Left ventricle myocardium superior (tissue), 1 donor: ENCODE data around the gene TBC1D10B. TPM values are rescaled to one million over a fixed set of nuclear protein-coding genes. Genes with fewer than 3 reads are reported as not detected.

ENCODE experiments used
- ATAC-seq: fragments of 200-7000 bp; cut with Tn5 transposase; one replicate; pipeline ENCODE4 v1.9.1; 2020; ENCODE audit warnings: mild to moderate bottlenecking, moderate library complexity
- DNase-seq: peaks from one replicate; pipeline ENCODE4 v3.0.0-alpha.2; 2020
- intact Hi-C: fragments of 100-400 bp; cut with micrococcal nuclease; formaldehyde crosslinking; loops from one replicate; pipeline ENCODE4 v1.11.0; 2022
- long read RNA-seq: library from polyadenylated mRNA; unstranded; transcript quantifications from one replicate; pipeline ENCODE4 v2.0.0, GENCODE V29; 2021
- total RNA-seq: library from RNA; stranded (reverse); fragmentation: NEBNext Ultra II Directional; extraction: Animal tissue kit (Norgen Biotek cat#: 25700); gene quantifications from one replicate; pipeline ENCODE4 v1.2.1, GENCODE V29; 2021
- donor health status: DM: no; HTN: yes; CAD: no; lungs with severe emphysema.

TBC1D10B gene, protein sequence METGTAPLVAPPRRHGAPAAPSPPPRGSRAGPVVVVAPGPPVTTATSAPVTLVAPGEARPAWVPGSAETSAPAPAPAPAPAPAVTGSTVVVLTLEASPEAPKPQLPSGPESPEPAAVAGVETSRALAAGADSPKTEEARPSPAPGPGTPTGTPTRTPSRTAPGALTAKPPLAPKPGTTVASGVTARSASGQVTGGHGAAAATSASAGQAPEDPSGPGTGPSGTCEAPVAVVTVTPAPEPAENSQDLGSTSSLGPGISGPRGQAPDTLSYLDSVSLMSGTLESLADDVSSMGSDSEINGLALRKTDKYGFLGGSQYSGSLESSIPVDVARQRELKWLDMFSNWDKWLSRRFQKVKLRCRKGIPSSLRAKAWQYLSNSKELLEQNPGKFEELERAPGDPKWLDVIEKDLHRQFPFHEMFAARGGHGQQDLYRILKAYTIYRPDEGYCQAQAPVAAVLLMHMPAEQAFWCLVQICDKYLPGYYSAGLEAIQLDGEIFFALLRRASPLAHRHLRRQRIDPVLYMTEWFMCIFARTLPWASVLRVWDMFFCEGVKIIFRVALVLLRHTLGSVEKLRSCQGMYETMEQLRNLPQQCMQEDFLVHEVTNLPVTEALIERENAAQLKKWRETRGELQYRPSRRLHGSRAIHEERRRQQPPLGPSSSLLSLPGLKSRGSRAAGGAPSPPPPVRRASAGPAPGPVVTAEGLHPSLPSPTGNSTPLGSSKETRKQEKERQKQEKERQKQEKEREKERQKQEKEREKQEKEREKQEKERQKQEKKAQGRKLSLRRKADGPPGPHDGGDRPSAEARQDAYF
- total RNA-seq: 26.4 TPM
- long read RNA-seq, transcript TBC1D10B-201 (9 exons, 3,350 nt): major isoform, 39 of 50 reads
- long read RNA-seq, partial matches to known transcripts: 4 of 50 reads
- long read RNA-seq, other reads (novel, unspliced or antisense): 7 of 50 reads

DNA sequence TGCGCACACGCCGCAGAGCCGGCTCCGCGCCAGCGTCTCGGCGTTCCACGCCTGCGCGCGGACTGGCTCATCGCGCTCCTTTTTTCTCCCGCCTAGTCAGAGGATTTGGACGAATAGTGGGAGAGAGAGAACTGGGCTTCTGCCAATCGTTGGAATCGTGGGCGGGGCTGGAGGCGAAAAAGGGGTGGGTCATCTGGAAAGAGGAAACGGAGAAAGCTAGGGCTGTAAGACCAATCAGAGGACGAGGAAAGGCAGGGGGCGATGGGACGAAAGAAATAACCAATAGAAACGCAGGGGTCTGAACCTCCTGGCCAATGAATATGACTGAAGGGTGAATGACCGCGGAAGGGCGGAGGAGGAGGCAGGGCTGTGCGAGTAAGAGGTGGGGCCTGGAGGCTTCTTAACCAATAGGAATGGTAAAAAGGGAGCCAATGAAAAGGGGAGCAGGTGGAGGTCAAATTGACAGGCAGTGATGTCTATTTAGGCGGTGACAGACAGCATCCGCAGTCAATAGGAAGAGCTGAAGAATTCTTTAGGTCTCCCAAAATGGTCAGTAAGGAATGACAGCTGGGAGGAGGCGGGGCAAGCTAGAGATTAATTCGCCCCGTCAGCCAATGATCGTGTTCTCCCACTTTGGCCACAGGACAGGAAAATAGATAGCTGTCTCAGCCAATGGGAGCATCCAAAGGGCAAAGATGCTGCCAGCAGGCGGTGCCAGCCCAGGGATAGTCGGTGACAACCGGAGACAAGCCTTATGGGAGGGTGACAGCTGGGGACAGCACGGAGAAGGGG, at the start of gene TBC1D10B:
Gene TBC1D10B (minus strand): TSS at position 39 of the 792 bp plus-strand sequence. CDS start 311 bp downstream, outside the sequence.
- ATAC-seq (peak; percentile 92), DNase-seq (peak; percentile 96)
- intact Hi-C loops: no loop called here

DNA sequence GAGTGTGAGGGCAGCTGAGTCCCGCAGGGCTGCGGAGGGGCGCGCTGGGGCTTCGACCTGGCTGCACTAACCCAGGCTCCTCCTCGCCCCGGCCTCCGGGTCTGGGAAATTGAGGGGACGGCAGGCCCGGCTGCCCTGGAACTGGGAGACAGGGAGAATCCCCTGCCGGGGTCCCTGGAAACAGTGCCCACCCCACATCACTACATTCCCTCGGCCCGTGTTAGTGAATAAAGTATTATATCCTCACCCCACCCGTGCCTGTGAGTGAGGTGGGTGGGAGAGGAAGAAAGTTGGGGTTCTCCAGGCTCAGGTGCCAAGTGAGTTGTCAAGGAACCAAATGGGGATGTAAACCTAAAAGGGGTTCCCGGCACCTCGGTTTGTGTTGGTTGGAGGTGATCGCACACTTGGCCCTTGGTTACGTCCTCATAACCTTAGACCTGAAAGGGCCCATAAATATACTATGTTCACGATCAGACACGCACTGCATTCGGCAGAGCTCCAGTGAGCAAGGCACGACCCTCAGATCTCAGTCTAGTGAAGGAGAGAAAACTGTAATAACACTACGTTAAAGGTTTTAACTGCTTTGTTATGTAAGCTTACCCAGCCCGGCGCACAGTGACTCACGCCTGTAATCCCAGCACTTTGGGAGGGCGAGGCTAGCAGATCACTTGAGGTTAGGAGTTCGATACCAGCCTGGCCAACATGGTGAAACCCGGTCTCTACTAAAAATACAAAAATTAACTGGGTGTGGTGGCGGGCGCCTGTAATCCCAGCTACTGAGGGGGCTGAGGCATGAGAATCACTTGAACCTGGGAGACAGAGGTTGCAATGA, 48.3 kb upstream of the TBC1D10B start:
- no peak for DNase-seq
- no peak for ATAC-seq
- intact Hi-C loops: no loop called here

DNA sequence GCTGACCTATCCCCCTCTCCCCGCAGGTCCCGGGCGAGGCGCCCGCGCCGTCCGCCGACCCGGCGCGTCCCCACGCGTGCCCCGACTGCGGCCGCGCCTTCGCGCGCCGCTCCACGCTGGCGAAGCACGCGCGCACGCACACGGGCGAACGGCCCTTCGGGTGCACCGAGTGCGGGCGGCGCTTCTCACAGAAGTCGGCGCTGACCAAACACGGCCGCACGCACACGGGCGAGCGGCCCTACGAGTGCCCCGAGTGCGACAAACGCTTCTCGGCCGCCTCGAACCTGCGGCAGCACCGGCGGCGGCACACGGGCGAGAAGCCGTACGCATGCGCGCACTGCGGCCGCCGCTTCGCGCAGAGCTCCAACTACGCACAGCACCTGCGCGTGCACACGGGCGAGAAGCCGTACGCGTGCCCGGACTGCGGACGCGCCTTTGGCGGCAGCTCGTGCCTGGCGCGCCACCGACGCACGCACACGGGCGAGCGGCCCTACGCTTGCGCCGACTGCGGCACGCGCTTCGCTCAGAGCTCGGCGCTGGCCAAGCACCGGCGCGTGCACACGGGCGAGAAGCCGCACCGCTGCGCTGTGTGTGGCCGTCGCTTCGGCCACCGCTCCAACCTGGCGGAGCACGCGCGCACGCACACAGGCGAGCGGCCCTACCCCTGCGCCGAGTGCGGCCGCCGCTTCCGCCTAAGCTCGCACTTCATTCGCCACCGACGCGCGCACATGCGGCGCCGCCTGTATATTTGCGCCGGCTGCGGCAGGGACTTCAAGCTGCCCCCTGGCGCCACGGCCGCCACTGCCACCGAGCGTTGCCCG, 47.4 kb upstream of the TBC1D10B start:
- intact Hi-C loops: no loop called here
- ATAC-seq (peak; percentile 95), DNase-seq (peak; percentile 93)

DNA sequence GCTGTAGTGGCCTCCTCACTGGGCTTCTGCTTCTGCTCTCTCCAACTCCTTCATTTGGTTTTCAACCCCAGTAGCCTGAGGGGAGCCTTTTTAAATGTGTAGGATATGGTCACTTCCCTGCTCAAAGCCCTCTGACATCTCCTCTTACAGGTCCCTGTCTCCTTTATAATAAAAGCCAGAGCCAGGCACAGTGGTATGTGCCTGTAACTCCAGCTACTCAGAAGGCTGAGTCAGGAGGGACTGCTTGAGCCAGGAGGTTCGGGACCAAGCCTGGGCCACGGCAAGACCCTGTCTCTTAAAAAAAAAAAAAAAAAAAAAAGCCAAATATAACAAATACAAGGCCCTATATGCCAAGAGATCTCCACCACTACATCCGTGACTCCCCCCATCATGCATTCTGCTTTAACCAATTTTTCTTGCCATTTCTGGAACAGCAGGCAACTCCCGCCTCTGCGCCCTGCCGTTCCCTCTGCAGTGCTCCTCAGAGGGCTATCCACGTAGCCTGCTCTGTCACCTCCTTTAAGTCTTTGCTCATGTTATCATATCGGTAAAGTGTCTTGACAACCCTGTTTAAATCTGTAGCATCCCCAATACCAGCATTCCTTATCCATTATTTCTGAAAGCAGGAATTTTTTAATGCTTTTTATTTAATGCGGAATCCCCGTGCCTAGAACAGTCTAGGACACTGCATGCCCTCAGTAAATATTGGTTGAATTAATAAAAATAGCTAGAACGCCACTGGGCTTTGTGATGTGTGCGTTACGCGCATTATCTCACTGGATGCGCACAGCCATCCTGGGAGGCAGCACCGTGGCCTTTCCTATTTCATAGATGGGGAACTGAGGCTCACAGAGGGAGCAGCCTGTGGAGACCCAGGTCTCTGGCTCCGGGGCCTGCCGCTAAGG, 46.6 kb upstream of the TBC1D10B start:
- no peak for DNase-seq
- ATAC-seq: no peak
- intact Hi-C loops: no loop called here

DNA sequence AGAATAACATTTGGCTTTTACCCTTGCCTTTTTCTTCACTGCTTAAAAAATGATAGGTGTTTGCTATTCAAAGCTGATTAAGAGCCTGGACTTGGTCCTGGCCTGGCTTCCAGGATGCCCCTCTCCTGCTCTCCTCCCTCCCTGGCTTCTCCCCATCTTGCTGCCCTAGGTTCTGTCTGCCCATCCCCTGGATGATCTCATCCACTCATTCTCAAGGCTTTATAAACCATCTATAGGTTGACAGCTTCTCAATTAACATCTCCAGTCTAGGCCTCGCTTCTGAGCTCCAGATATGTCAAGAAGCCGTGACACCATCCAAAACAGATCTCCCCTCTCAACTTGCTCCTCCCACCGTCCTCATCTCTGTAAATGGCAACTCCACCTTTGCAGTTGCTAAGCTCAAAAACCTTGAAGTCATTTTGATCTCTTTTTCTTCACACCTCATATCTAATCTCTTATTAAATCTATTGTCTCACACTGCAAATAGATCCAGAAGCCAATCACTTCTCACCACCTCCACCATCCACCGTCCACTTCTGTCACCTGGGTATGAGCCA, 45.8 kb upstream of the TBC1D10B start:
- DNase-seq (no peak), ATAC-seq (no peak)
- intact Hi-C loops: no loop called here

DNA sequence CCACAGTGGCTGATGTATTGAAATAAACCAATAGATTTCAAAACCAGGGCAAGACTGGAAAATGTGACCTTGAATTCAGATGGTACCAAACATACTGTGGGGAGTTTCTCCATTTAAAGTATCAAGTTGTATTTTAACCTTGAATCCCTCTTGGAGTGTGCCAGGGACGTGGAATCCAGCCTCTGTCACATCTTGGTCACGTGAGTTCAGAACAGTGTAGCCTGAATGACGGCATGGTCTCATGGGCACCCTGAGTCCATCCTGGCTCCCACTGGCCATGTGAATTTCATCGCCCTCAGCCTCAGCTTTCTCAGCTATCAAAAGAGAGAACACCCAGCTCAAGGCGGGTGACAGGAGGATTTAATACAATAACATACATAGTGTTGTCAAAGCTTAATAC, 43.9 kb upstream of the TBC1D10B start:
- ATAC-seq: no peak
- intact Hi-C loops: no loop called here
- DNase-seq: no peak

DNA sequence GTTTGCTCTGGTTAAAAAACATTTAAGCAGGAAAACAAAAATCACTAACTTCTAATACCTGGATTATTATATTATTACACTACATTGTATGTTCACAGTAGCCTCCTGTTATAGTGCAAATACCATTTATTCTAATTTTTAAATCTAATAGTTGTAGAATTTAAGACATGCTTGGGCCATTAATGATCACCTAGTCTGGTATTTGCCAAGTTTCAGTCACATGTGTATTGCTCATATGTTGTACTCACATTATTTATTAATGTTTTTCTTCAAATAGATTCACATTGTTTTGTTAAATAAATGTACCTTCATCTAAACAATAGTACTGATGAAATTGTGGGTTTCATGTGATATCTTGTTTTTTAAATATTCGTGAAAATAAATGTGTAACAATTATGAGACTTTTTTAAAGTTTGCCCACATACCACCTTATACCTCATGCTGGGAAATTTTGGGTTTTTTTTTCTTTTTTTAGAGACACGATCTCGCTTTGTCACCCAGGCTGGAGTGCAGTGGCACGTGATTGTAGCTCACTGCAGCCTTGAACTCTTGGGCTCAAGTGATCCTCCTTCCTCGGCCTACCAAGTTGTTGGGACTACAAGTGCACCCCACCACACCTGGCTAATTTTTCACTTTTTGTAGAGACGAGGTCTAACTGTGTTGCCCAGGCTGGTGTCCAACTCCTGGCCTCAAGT, 43.0 kb upstream of the TBC1D10B start:
- DNase-seq (no peak), ATAC-seq (no peak)
- intact Hi-C loops: no loop called here

DNA sequence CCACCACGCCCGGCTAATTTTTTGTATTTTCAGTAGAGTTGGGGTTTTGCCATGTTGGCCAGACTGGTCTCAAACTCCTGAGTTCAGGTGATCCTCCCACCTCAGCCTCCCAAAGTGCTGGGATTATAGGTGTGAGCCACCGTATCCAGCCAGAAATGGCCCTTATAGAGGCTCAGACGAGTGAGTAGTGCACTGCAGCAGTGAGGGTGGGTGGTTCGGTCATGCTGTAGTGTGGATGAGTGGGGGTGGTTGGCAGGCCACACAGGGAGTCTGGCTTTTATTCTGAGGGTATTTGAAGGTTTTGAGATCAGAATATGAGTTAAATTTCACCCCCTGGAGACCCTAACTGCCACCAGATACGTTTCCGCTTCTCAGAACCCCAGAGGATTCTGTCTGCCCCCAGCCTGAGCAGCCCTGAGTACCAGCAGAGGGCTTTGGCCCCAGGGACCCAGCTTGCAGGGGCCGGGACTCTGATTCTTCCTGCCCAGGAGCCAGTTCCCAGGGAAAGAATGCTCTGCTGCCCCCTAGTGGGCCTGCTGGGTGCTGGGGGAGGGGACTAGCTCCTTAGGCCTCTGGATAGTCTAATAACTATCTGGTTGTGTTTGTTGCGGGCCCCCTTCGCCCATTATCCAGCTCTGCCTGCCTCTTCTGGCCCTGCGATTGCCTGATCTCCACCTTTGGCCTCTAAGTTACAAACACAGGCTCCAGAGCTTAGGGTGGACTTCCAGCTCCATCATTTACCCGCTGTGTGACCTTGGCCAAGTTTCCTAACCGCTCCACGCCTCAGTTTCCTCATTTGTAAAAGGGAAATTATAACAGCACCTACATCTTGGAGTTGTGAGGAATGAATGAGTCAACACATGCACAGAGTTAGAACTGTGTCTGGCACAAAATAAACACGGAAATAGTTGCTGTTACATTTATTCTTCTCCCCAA, 39.1 kb upstream of the TBC1D10B start:
- DNase-seq (peak; percentile 93), ATAC-seq (peak; percentile 72)
- intact Hi-C loops: no loop called here

DNA sequence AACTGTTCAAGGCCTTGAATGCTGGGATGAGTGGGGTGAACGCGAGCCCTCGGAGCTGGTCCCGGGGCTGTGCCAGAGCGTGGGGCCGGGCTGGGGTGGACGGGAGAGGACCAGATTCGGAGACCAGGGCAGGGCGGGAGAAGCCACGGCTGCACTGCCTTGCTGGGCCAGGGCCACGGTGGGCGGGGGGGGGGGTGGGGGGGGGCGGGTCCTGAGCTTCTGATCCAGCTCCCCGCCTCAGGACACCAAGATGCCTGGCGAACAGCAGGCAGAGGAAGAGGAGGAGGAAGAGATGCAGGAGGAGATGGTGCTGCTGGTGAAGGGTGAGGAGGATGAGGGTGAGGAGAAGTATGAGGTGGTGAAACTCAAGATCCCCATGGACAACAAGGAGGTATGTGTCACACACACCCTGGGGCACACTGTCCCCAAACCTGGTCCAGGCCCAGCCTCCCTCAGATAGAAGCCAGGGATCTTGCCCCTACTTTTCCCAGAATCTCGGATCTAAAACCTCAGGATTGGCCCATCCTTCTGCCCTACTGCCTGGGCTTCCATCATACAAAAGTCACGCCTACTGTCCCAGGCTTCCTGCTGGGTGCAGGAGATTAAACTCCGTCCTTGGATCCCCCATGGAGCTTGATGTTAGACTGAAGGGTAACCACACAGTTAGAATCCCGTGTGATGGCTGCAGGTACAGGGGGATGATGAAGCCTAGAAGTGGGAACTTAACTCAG, 37.7 kb upstream of the TBC1D10B start:
- intact Hi-C loops: no loop called here

DNA sequence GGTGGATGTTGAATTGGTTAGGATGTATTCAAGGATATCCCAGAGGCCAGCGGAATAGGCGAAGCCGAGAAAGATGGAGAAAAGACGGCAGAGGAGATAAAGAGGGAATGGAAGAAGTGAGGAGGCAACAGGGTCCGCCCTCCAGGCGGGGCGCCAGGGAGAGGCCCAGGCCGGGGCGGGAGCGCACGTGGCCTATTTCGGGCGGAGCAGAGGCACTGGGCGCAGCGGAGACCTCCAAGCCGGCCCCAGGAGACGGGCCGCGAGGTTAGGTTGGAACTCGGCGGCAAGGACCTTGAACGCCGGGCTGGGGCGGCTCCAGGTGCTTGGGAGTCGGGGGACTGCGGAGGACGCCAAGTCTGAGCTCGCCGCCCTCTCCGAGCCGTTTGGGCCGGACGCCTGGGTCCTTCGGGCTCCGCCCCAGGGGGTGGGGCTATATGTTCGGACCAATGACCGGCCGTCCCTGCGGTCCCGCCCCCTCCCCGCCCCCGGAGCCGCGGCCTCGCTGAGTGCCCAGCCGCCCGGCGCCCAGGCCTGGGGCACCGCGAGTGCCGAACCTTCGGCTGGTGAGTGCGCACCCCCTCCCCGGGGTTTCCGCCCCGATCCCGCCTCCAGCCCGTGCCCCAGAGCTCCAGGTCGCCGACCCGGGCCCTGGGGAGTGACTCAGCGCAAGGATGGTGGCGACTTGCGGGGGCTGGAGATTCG, 37.0 kb upstream of the TBC1D10B start, which contains the start of gene ZNF771:
Gene ZNF771 (plus strand): TSS at position 505 of the 702 bp plus-strand sequence. CDS start 448 bp downstream, outside the sequence.
- DNase-seq: peak; percentile 97
- ATAC-seq: peak; percentile 97
- intact Hi-C loops: no loop called here

More for the DNA sequence above, 37.7 kb upstream of the TBC1D10B start:
- DNase-seq: no peak
- peak; percentile 35 for ATAC-seq

DNA sequence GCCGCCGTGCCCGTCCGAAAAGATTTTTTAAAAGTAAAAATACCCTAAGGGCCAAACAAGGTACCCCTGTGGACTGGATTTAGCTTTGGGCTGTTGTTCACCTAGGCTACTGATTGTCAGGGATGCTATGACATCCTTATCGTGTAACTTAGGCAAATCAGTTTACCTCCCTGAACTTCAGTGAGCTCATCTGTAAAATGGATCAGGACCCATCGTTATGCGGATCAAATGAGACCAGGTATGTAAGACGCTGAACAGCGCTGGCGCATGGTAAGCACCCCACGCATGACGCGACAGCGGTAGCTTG, 36.5 kb upstream of the TBC1D10B start:
- no peak for ATAC-seq
- intact Hi-C loops: no loop called here
- no peak for DNase-seq

DNA sequence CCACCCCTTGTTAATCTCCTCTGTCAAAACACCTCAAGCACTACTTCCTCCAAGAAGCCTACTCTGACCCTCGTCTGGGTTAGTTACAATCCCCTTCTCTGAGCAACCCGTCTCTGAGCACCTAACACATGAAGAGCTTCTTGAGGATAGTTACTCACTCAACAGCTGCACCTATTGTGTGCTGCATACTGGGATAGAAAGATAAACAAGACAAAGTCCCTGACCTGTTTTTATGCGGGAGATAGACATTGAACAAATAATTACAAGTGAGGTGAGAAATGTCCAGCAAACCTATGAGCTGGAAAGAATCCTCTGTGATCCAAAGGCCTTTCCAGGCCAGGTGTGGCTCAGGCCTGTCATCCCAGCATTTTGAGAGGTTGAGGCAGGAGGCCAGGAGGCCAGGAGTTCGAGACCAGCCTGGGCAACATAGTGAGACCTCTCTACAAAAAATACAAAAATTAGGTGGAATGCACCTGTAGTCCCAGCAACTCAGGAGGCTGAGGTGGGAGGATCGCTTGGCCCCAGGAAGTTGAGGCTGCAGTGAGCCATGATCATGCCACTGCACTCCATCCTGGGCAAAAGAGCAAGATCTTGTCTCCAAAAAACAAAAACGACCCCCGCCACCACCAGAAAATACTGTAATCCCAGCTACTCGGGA, 31.6 kb upstream of the TBC1D10B start:
- intact Hi-C loops: no loop called here
- no peak for DNase-seq
- ATAC-seq: no peak
